Stimulated activated CD8-positive, alpha-beta memory T cell treated with anti-CD3 and anti-CD28 coated beads, Interleukin-12 subunit alpha, Interleukin-12 subunit beta, amount 100 ng/mL, for 24 hours (primary cell): ENCODE measurements around the gene GASK1A.
A peak's percentile ranks its signal among the peaks of the same experiment; 100 is the strongest.

Source experiments
- DNase-seq: peaks from one replicate; pipeline ENCODE4 v3.0.0-alpha.2; 2020; ENCODE audit errors: extremely low read depth

The GASK1A gene

GRCh38 chr3:43087249-43087776, 108.2 kb downstream of the GASK1A start:
- DNase-seq, result no peak

GRCh38 chr3:43089081-43089480, 110.0 kb downstream of the GASK1A start:
- no peak for DNase-seq

- no peak for DNase-seq
Observed at GRCh38 chr3:43090238-43090637, 111.1 kb downstream of the GASK1A start.

GRCh38 chr3:43091481-43091880, 112.4 kb downstream of the GASK1A start:
- DNase-seq, result no peak

- no peak for DNase-seq
Observed at GRCh38 chr3:43093006-43093405, 113.9 kb downstream of the GASK1A start.

- DNase-seq, result no peak
Observed at GRCh38 chr3:43093974-43094373, 114.9 kb downstream of the GASK1A start.

GRCh38 chr3:43094381-43094780, 115.3 kb downstream of the GASK1A start:
- DNase-seq, result no peak

GRCh38 chr3:43094851-43095250, 115.7 kb downstream of the GASK1A start:
- DNase-seq, result no peak

- DNase-seq, result no peak
Observed at GRCh38 chr3:43095370-43095769, 116.3 kb downstream of the GASK1A start.

- DNase-seq, result no peak
Observed at GRCh38 chr3:43096761-43097160, 117.7 kb downstream of the GASK1A start.

GRCh38 chr3:43097400-43098080, 118.4 kb downstream of the GASK1A start:
- no peak for DNase-seq

- DNase-seq, result no peak
Observed at GRCh38 chr3:43098761-43099160, 119.7 kb downstream of the GASK1A start.

GRCh38 chr3:43102773-43103480, 123.8 kb downstream of the GASK1A start:
- DNase-seq, result no peak

GRCh38 chr3:43104039-43104438, 124.9 kb downstream of the GASK1A start:
- no peak for DNase-seq

GRCh38 chr3:43104660-43105595, 125.8 kb downstream of the GASK1A start:
- no peak for DNase-seq

GRCh38 chr3:43105596-43106292, 126.6 kb downstream of the GASK1A start, which contains the start of gene POMGNT2:
Gene POMGNT2 (minus strand): TSS chr3:43106079. CDS start chr3:43081431, 24,648 bp downstream.
- peak; percentile 68 for DNase-seq

- DNase-seq, result no peak
Observed at GRCh38 chr3:43106293-43106628, 127.2 kb downstream of the GASK1A start.
